Esophagus (tissue), 2 donors: Measurements from ENCODE around the gene RNF114. TPM values are rescaled to one million over a fixed set of nuclear protein-coding genes. Genes with fewer than 3 reads are reported as not detected.
"Not testable (repeated sequence)": the region's sequence is repeated elsewhere in the genome, so short reads cannot be mapped to it uniquely, and the experiment has no call there.

ENCODE experiments used
- H3K27ac ChIP-seq, 2 donors: one replicate each; pipeline ENCODE4 v1.5.1; 2013; ENCODE audit warnings: low read depth in 2 of 2, mild to moderate bottlenecking in 2 of 2, inconsistent platforms in 1 of 2, low read length in 1 of 2, moderate library complexity in 1 of 2
- H3K27me3 ChIP-seq, 2 donors: one replicate each; pipeline ENCODE4 v1.6.1; 2013; ENCODE audit warnings: low read length in 2 of 2, control low read depth in 1 of 2, mild to moderate bottlenecking in 1 of 2; ENCODE audit not compliant: insufficient read depth in 2 of 2, control insufficient read depth in 1 of 2
- H3K36me3 ChIP-seq, 2 donors: one replicate each; pipeline ENCODE4 v1.6.1; 2013; ENCODE audit warnings: low read length in 1 of 2; ENCODE audit not compliant: control insufficient read depth in 2 of 2, insufficient read depth in 2 of 2
- H3K4me1 ChIP-seq, 2 donors: one replicate each; pipeline ENCODE4 v1.6.1; 2013; ENCODE audit warnings: low read length in 1 of 2; ENCODE audit not compliant: control insufficient read depth in 2 of 2, insufficient read depth in 2 of 2
- H3K4me3 ChIP-seq, 2 donors: one replicate each; pipeline ENCODE4 v1.5.1; 2013; ENCODE audit warnings: low read length in 2 of 2, mild to moderate bottlenecking in 2 of 2, low read depth in 1 of 2, moderate library complexity in 1 of 2
- H3K9me3 ChIP-seq, 2 donors: one replicate each; pipeline ENCODE4 v1.6.1; 2013; ENCODE audit warnings: mild to moderate bottlenecking in 2 of 2, low read depth in 1 of 2, low read length in 1 of 2, moderate library complexity in 1 of 2; ENCODE audit not compliant: control insufficient read depth in 2 of 2, insufficient read depth in 1 of 2
- WGBS, 2 donors: extraction: QIAGEN DNeasy Blood & Tissue Kit; methylation state at CpG; one replicate each; pipeline ENCODE4 v1.1.7; 2013; 5-methylcytosine and 5-hydroxymethylcytosine counted together
- polyA plus RNA-seq, 2 donors: library from polyadenylated mRNA; stranded (reverse); fragments of 200-250 nt; gene quantifications; one replicate each; pipeline ENCODE4 v1.2.3, GENCODE V29; 2013
- donor health status: healthy with polysubstance abuse.
- donor health status: Bipolar disorder and iron deficiency.

RNF114 gene
- polyA plus RNA-seq, 2 donors, result 21.0 to 30.3 TPM

- WGBS, 2 donors, result 58 to 59% methylated on average over 22 of the region's 22 CpGs
- H3K36me3 ChIP-seq, result no peaks in the 10 kb centered on the region
- no peak overlapping the region for H3K4me3 ChIP-seq
- H3K27me3 ChIP-seq, result no peaks in the 10 kb centered on the region
- H3K4me1 ChIP-seq, result no peaks in the 10 kb centered on the region
- H3K9me3 ChIP-seq, result no peaks in the 10 kb centered on the region
- peak overlapping the region; percentile 60 to 69 for H3K27ac ChIP-seq
Measured at GRCh38 chr20:49989234-49990065, 53.3 kb downstream of the RNF114 start.

GRCh38 chr20:49990271-49990720, 54.1 kb downstream of the RNF114 start:
- no peaks in the 10 kb centered on the region for H3K36me3 ChIP-seq
- no peaks in the 10 kb centered on the region for H3K27me3 ChIP-seq
- 28 to 41% methylated on average over 9 of the region's 9 CpGs for WGBS, 2 donors
- no peak overlapping the region for H3K4me3 ChIP-seq
- no peaks in the 10 kb centered on the region for H3K9me3 ChIP-seq
- H3K4me1 ChIP-seq, result no peaks in the 10 kb centered on the region
- H3K27ac ChIP-seq, result peak overlapping the region in 1 of 2 donors; percentile 69

DNA sequence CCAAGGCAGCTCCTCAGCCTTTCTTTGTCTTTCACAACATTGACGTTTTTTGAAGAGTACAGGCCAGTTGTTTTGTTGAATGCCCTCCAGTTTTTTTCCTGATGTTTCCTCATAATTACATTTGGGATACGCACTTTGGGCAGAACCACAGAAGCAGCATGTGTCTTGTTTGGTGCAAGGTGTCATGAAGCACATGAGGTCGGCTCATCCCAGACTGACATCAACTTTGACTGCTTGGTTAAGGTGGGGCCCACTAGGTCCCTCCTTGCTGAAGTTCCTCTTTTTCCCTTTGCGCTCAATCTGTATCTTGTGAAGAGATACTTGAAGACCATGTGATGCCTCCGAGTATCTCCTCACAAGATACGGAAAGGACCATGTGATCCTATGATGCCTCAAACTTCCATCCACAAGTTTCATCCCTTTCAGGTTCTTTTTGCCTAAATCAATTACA, 57.1 kb downstream of the RNF114 start:
- H3K4me1 ChIP-seq, result no peaks in the 10 kb centered on the region
- no peak overlapping the region for H3K4me3 ChIP-seq
- no peak overlapping the region for H3K27ac ChIP-seq
- H3K9me3 ChIP-seq, result no peaks in the 10 kb centered on the region
- H3K36me3 ChIP-seq, result no peaks in the 10 kb centered on the region
- WGBS, 2 donors, result 65 to 78% methylated on average over 6 of the region's 6 CpGs
- H3K27me3 ChIP-seq, result no peaks in the 10 kb centered on the region

DNA sequence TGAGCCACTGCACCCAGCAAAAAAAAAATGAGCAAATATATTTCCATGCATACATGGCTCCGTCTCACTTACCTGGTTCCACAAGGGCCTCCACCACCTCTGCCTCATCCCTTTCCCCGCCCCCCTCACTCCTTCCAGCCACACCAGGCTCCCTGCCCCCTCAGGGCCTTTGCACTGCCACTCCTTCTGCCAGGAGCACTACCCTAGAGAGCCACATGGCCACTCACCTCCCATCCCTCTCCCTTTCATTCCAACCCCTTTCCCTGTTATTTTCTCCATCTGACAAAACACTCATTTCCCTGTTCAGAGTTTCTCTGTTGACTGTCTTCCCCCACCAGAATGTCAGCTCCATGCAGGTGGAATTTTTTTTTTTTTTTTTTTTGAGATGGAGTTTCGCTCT, 59.4 kb downstream of the RNF114 start:
- Histone ChIP-seq H3K4me3 (no peak overlapping the region), H3K27ac (no peak overlapping the region), H3K36me3 (no peaks in the 10 kb centered on the region), H3K4me1 (no peaks in the 10 kb centered on the region), H3K9me3 (no peaks in the 10 kb centered on the region), H3K27me3 (no peaks in the 10 kb centered on the region)
- 85 to 96% methylated on average over 3 of the region's 3 CpGs for WGBS, 2 donors

DNA sequence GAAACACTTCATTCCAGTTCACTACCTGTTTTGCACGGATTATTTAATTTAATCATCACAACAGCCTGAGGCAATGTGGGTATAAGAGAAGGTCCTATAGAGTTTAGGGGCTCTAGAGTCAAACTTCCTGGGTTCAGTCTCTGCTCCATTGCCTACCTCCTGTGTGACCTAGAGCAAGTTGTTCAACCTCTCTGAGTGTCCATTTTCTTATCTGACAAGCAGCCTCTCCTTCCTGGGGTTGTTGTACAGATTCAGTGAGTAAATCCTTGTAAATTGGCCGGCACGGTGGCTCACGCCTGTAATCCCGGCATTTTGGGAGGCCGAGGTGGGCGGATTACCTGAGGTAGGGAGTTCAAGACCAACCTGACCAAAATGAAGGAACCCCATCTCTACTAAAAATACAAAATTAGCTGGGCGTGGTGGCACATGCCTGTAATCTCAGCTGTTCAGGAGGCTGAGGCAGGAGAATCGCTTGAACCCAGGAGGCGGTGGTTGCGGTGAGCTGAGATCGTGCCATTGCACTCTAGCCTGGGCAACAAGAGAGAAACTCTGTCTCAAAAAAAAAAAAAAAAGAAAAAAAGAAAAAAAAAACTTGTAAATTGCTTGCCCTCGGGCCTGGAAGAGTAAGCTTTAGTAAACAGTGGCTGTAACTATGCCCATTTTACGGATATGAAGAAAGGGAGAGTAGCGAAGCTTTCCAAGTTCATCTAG, 62.4 kb downstream of the RNF114 start:
- WGBS, 2 donors, result 79 to 82% methylated on average over 15 of the region's 15 CpGs
- not testable (repeated sequence) for H3K4me3 ChIP-seq, H3K27ac ChIP-seq, H3K4me1 ChIP-seq, H3K27me3 ChIP-seq, H3K9me3 ChIP-seq, H3K36me3 ChIP-seq

GRCh38 chr20:49999329-49999728, 63.1 kb downstream of the RNF114 start:
- no peaks in the 10 kb centered on the region for H3K27me3 ChIP-seq
- no peak overlapping the region for H3K27ac ChIP-seq
- H3K4me1 ChIP-seq, result no peaks in the 10 kb centered on the region
- H3K9me3 ChIP-seq, result no peaks in the 10 kb centered on the region
- no peak overlapping the region for H3K4me3 ChIP-seq
- 57 to 58% methylated on average over 7 of the region's 7 CpGs for WGBS, 2 donors
- no peaks in the 10 kb centered on the region for H3K36me3 ChIP-seq

- H3K4me3 ChIP-seq, H3K27ac ChIP-seq, H3K4me1 ChIP-seq, H3K27me3 ChIP-seq, H3K36me3 ChIP-seq, H3K9me3 ChIP-seq: not testable (repeated sequence)
- WGBS, 2 donors, result 76 to 80% methylated on average over 14 of the region's 14 CpGs
Measured at GRCh38 chr20:50000548-50001222, 64.5 kb downstream of the RNF114 start.

- Histone ChIP-seq H3K27me3 (no peaks in the 10 kb centered on the region), H3K9me3 (no peaks in the 10 kb centered on the region), H3K4me3 (no peak overlapping the region), H3K36me3 (no peaks in the 10 kb centered on the region), H3K4me1 (no peaks in the 10 kb centered on the region), H3K27ac (no peak overlapping the region)
- 82 to 86% methylated on average over 9 of the region's 9 CpGs for WGBS, 2 donors
Measured at GRCh38 chr20:50001784-50002311, 65.7 kb downstream of the RNF114 start.

DNA sequence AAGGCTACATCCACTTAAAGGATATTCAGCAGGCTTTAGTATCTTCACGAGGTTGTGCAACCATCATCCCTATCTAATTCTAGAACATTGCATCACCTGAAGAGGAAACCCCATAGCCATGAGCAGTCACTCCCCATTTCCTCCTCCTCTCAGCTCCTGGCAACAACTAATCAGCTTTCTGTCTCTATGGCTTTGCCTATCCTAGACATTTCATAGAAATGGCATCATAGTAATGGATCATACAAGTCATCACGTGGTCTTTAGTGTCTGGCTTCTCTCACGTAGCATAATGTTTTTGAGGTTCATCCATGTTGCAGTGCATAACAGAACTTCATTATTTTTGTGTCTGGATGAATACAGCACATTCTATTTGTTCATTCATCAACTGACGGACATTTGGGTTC, 67.1 kb downstream of the RNF114 start:
- Histone ChIP-seq H3K27ac (no peak overlapping the region), H3K27me3 (no peaks in the 10 kb centered on the region), H3K9me3 (no peaks in the 10 kb centered on the region), H3K4me3 (no peak overlapping the region), H3K4me1 (no peaks in the 10 kb centered on the region), H3K36me3 (no peaks in the 10 kb centered on the region)
- 66 to 67% methylated on average over 4 of the region's 4 CpGs for WGBS, 2 donors
